Measurements from ENCODE around the gene MTIF2. TPM values are rescaled to one million over a fixed set of nuclear protein-coding genes. Genes with fewer than 3 reads are reported as not detected.

MTIF2 gene
- total RNA-seq, 1 experiment from 2014 or later: 49.8 TPM

GRCh38 chr2:55245411-55245810, 23.6 kb downstream of the MTIF2 start:
- H3K9me3 ChIP-seq (ENCODE audit: control insufficient read depth in 1 of 2, insufficient read depth in 1 of 2, low read depth in 1 of 2, low read length in 2 of 2): no peaks in the 10 kb centered on the region
- no peak overlapping the region for H2AFZ ChIP-seq (ENCODE audit: low read depth, low read length, poor library complexity, severe bottlenecking)
- intact Hi-C loops (cut with micrococcal nuclease): no loop called here
- ATAC-seq (no peak), DNase-seq (ENCODE audit: low read depth, low spot score) (no peak)
- no peaks in the 10 kb centered on the region for H3K79me2 ChIP-seq (ENCODE audit: insufficient read depth, low read length)
- H3K9me2 ChIP-seq (ENCODE audit: insufficient read depth): no peaks in the 10 kb centered on the region
- no peak overlapping the region for H3K4me3 ChIP-seq (replicated peaks in 1 of 2; ENCODE audit: low read depth in 1 of 2, low read length in 2 of 2)
- H3K4me1 ChIP-seq (ENCODE audit: control insufficient read depth in 1 of 2, insufficient read depth in 2 of 2, low read length in 2 of 2): no peaks in the 10 kb centered on the region
- no peak overlapping the region for H3K9ac ChIP-seq (ENCODE audit: low read length)
- ChIA-PET POLR2A (no interaction called here), RAD21 (ENCODE audit: low non-redundant PET in 1 of 2, low total read pairs in 2 of 2, uncharacterized antibody in 2 of 2, unreplicated experiment in 2 of 2) (no interaction called here), CTCF (no interaction called here)
- H3K4me2 ChIP-seq (ENCODE audit: low read length): no peak overlapping the region
- H3K27me3 ChIP-seq (ENCODE audit: insufficient read depth, low read length): no peaks in the 10 kb centered on the region
- no peak for TF ChIP-seq ELF1 (IDR thresholded peaks at IDR 0.05; ENCODE audit: borderline replicate concordance, low read depth)
- TF ChIP-seq TCF7L2 (IDR thresholded peaks at IDR 0.05; ENCODE audit: borderline replicate concordance, extremely low read depth, insufficient read depth, insufficient read length): no peak
- no peak for TF ChIP-seq YY1 (IDR thresholded peaks at IDR 0.05; ENCODE audit: extremely low read depth, insufficient replicate concordance, low read depth, low read length)
- TF ChIP-seq ZNF274 (IDR thresholded peaks at IDR 0.05; ENCODE audit: low read depth, low read length): no peak
- no peak for TF ChIP-seq EZH2phosphoT487 (IDR thresholded peaks at IDR 0.05; ENCODE audit: borderline replicate concordance)
- TF ChIP-seq, protein P1, sequence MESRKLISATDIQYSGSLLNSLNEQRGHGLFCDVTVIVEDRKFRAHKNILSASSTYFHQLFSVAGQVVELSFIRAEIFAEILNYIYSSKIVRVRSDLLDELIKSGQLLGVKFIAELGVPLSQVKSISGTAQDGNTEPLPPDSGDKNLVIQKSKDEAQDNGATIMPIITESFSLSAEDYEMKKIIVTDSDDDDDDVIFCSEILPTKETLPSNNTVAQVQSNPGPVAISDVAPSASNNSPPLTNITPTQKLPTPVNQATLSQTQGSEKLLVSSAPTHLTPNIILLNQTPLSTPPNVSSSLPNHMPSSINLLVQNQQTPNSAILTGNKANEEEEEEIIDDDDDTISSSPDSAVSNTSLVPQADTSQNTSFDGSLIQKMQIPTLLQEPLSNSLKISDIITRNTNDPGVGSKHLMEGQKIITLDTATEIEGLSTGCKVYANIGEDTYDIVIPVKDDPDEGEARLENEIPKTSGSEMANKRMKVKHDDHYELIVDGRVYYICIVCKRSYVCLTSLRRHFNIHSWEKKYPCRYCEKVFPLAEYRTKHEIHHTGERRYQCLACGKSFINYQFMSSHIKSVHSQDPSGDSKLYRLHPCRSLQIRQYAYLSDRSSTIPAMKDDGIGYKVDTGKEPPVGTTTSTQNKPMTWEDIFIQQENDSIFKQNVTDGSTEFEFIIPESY (IDR thresholded peaks at IDR 0.05; ENCODE audit: extremely low read depth, insufficient replicate concordance, low read length): no peak
- no peak for TF ChIP-seq FOSL1 (IDR thresholded peaks at IDR 0.05; ENCODE audit: low read depth)
- BruUV-seq (replicated peaks): no TSS peak
- peaks cover 21 to 28% of the 10 kb centered on the region in 2 experiments for H3K36me3 ChIP-seq (ENCODE audit: control insufficient read depth in 1 of 2, insufficient read depth in 2 of 2, low read length in 2 of 2)
- no peak overlapping the region for H3K27ac ChIP-seq (ENCODE audit: low read depth, low read length)
- H4K20me1 ChIP-seq (ENCODE audit: insufficient read depth): no peaks in the 10 kb centered on the region

DNA sequence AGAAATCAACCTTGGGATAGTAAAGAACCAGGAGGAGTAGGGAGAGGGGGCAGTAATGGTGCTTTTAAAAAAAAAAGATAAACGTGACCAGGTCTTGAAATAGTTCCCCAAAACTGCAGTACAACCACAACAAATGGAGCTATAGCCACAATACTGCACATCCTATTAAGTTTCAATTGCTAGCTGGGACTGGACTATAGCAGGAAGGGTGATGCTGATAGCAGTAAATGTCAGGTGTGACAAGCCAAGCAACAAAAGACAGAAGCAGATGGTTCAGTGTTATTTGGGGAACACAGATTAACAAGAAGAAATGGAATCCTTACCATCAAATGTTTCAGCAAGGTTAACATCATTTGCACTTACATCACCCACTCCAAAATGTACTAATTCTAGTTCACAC, 26.4 kb downstream of the MTIF2 start:
- Histone ChIP-seq H3K9ac (ENCODE audit: low read length) (no peak overlapping the region), H4K20me1 (ENCODE audit: insufficient read depth) (0 out of 2 replicates have a peak, but pooled peaks cover 3% of the 10 kb centered on the region), H3K27ac (ENCODE audit: low read depth, low read length) (no peak overlapping the region), H3K4me1 (ENCODE audit: control insufficient read depth in 1 of 2, insufficient read depth in 2 of 2, low read length in 2 of 2) (no peaks in the 10 kb centered on the region), H3K9me2 (ENCODE audit: insufficient read depth) (no peaks in the 10 kb centered on the region), H3K4me3 (replicated peaks in 1 of 2; ENCODE audit: low read depth in 1 of 2, low read length in 2 of 2) (no peak overlapping the region), H3K79me2 (ENCODE audit: insufficient read depth, low read length) (no peaks in the 10 kb centered on the region), H3K27me3 (ENCODE audit: insufficient read depth, low read length) (no peaks in the 10 kb centered on the region), H3K4me2 (ENCODE audit: low read length) (no peak overlapping the region), H3K9me3 (ENCODE audit: control insufficient read depth in 1 of 2, insufficient read depth in 1 of 2, low read depth in 1 of 2, low read length in 2 of 2) (no peaks in the 10 kb centered on the region), H3K36me3 (ENCODE audit: control insufficient read depth in 1 of 2, insufficient read depth in 2 of 2, low read length in 2 of 2) (peaks cover 28 to 29% of the 10 kb centered on the region in 2 experiments), H2AFZ (ENCODE audit: low read depth, low read length, poor library complexity, severe bottlenecking) (no peak overlapping the region)
- no peak for ATAC-seq
- RAD21 ChIA-PET (ENCODE audit: low non-redundant PET in 1 of 2, low total read pairs in 2 of 2, uncharacterized antibody in 2 of 2, unreplicated experiment in 2 of 2): no interaction called here
- POLR2A ChIA-PET: no interaction called here
- BruUV-seq (replicated peaks): no TSS peak
- CTCF ChIA-PET: no interaction called here
- TF ChIP-seq EGR1 (IDR thresholded peaks at IDR 0.05; ENCODE audit: low read depth): no peak
- TF ChIP-seq ATF3 (IDR thresholded peaks at IDR 0.05): no peak
- TF ChIP-seq CEBPB (IDR thresholded peaks at IDR 0.05; ENCODE audit: low read depth): no peak
- TF ChIP-seq, protein P1 (IDR thresholded peaks at IDR 0.05; ENCODE audit: extremely low read depth, insufficient replicate concordance, low read length): no peak
- TF ChIP-seq TCF7L2 (IDR thresholded peaks at IDR 0.05; ENCODE audit: borderline replicate concordance, extremely low read depth, insufficient read depth, insufficient read length): no peak
- TF ChIP-seq FOSL1 (IDR thresholded peaks at IDR 0.05; ENCODE audit: low read depth): no peak
- no peak for TF ChIP-seq YY1 (IDR thresholded peaks at IDR 0.05; ENCODE audit: extremely low read depth, insufficient replicate concordance, low read depth, low read length)
- intact Hi-C loops (cut with micrococcal nuclease): no loop called here
- DNase-seq (ENCODE audit: low read depth, low spot score): no peak
